Caco-2 (cell line): ENCODE measurements around the gene RETREG1. TPM values are rescaled to one million over a fixed set of nuclear protein-coding genes. Genes with fewer than 3 reads are reported as not detected.

Experiments used
- BruUV-seq: library from RNA; stranded (reverse); fragments of 400-500 nt; replicated peaks from 2 replicates; lab custom pipeline; 2021; lab: Mats Ljungman, UMichigan
- CTCF ChIA-PET: fragments of 300-600 bp; sonication (Branson Sonifier 250); formaldehyde crosslinking; loops from one replicate; lab custom pipeline; 2022; ENCODE audit warnings: antibody characterized with exemption; lab: Charles Lee
- POLR2A ChIA-PET: fragments of 300-600 bp; sonication (Branson Sonifier 250); formaldehyde crosslinking; loops from one replicate; lab custom pipeline; 2022; ENCODE audit warnings: antibody characterized with exemption; lab: Charles Lee
- DNase-seq, 2 experiments: peaks; one replicate each; pipeline versions ENCODE4 v3.0.0 to v3.0.0-alpha.2; 2020 to 2022
- H3K27me3 ChIP-seq: replicated peaks from 2 replicates; pipeline ENCODE4 v1.6.0; 2011; ENCODE audit warnings: low read length; ENCODE audit not compliant: control insufficient read depth, insufficient read depth
- H3K36me3 ChIP-seq: 2 replicates; pipeline ENCODE4 v1.5.1; 2011; ENCODE audit warnings: low read length; ENCODE audit not compliant: control insufficient read depth, insufficient read depth
- H3K4me1 ChIP-seq: fragments of 250-450 bp; sonication (Bioruptor Pico); 2 replicates; pipeline ENCODE4 v1.5.1; 2020; ENCODE audit warnings: mild to moderate bottlenecking
- H3K4me3 ChIP-seq: 2 replicates; pipeline ENCODE4 v1.5.1; 2011; ENCODE audit warnings: low read depth, mild to moderate bottlenecking, control low read depth, low read length
- H3K9me3 ChIP-seq: fragments of 250-450 bp; sonication (Bioruptor Pico); 2 replicates; pipeline ENCODE4 v1.5.1; 2020; ENCODE audit warnings: mild to moderate bottlenecking, moderate library complexity
- H3K27ac Mint-ChIP-seq: one replicate; pipeline ENCODE4 v1.8.0; 2022; ENCODE audit warnings: mixed read lengths; ENCODE audit not compliant: unreplicated experiment
- H3K27me3 Mint-ChIP-seq: one replicate; pipeline ENCODE4 v1.8.0; 2022; ENCODE audit warnings: mixed read lengths; ENCODE audit not compliant: insufficient read depth, unreplicated experiment
- H3K36me3 Mint-ChIP-seq: one replicate; pipeline ENCODE4 v1.8.0; 2022; ENCODE audit warnings: mild to moderate bottlenecking, mixed read lengths; ENCODE audit not compliant: insufficient read depth, unreplicated experiment
- H3K4me1 Mint-ChIP-seq: one replicate; pipeline ENCODE4 v1.8.0; 2022; ENCODE audit warnings: low read depth, mixed read lengths; ENCODE audit not compliant: unreplicated experiment
- H3K4me3 Mint-ChIP-seq: one replicate; pipeline ENCODE4 v1.8.0; 2022; ENCODE audit warnings: mild to moderate bottlenecking, moderate library complexity, mixed read lengths; ENCODE audit not compliant: unreplicated experiment
- H3K9me3 Mint-ChIP-seq: one replicate; pipeline ENCODE4 v1.8.0; 2022; ENCODE audit warnings: mixed read lengths; ENCODE audit not compliant: unreplicated experiment
- intact Hi-C: fragments of 100-400 bp; cut with micrococcal nuclease; formaldehyde crosslinking; loops from one replicate; pipeline ENCODE4 v1.10.0; 2022; ENCODE audit not compliant: unreplicated experiment
- total RNA-seq: library from RNA; stranded (reverse); gene quantifications from 2 replicates; pipeline ENCODE4 v1.2.3, GENCODE V29; 2022
- TF ChIP-seq, protein P1 (sequence below), 2 experiments: fragments of 200-600 bp in 1 of 2; IDR thresholded peaks; 1 replicate in 1 of 2; 2 replicates in 1 of 2; pipeline versions ENCODE4 v1.5.1 to v1.8.0; 2011 to 2022; ENCODE audit warnings: antibody characterized with exemption in 1 of 2, control low read depth in 1 of 2, inconsistent platforms in 1 of 2, low read depth in 1 of 2, low read length in 1 of 2, mild to moderate bottlenecking in 1 of 2, moderate library complexity in 1 of 2; ENCODE audit not compliant: insufficient read depth in 1 of 2, severe bottlenecking in 1 of 2, unreplicated experiment in 1 of 2

The RETREG1 gene
- total RNA-seq, 1 experiment from 2014 or later: 15.1 TPM

- Histone ChIP-seq H3K4me1 (peaks cover 54% of the 10 kb centered on the region), H3K27me3 (no peaks in the 10 kb centered on the region), H3K36me3 (no peaks in the 10 kb centered on the region), H3K9me3 (no peaks in the 10 kb centered on the region), H3K4me3 (no peak overlapping the region)
- H3K4me3 Mint-ChIP-seq: no peak overlapping the region
- ChIA-PET POLR2A (no interaction called here), CTCF (interaction anchor here (1.1 to 1.3 kb wide), 3 partner anchors 27 to 117 kb away, joined by 3 to 9 read pairs (median 3); no protein-coding TSS in a partner anchor)
- no peak overlapping the region for H3K27ac Mint-ChIP-seq
- intact Hi-C loops: loop anchor here (1.0 to 10.0 kb wide), 4 partner anchors 41 to 385 kb away; no protein-coding TSS in a partner anchor
- TF ChIP-seq, protein P1, sequence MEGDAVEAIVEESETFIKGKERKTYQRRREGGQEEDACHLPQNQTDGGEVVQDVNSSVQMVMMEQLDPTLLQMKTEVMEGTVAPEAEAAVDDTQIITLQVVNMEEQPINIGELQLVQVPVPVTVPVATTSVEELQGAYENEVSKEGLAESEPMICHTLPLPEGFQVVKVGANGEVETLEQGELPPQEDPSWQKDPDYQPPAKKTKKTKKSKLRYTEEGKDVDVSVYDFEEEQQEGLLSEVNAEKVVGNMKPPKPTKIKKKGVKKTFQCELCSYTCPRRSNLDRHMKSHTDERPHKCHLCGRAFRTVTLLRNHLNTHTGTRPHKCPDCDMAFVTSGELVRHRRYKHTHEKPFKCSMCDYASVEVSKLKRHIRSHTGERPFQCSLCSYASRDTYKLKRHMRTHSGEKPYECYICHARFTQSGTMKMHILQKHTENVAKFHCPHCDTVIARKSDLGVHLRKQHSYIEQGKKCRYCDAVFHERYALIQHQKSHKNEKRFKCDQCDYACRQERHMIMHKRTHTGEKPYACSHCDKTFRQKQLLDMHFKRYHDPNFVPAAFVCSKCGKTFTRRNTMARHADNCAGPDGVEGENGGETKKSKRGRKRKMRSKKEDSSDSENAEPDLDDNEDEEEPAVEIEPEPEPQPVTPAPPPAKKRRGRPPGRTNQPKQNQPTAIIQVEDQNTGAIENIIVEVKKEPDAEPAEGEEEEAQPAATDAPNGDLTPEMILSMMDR (IDR thresholded peaks at IDR 0.05; ENCODE audit: insufficient read depth in 1 of 2, low read depth in 1 of 2, low read length in 1 of 2, severe bottlenecking in 1 of 2, unreplicated experiment in 1 of 2): no peak
- DNase-seq: no peak
- peaks cover 53% of the 10 kb centered on the region for H3K4me1 Mint-ChIP-seq
- H3K36me3 Mint-ChIP-seq: peaks cover 6% of the 10 kb centered on the region
- no peaks in the 10 kb centered on the region for H3K9me3 Mint-ChIP-seq
- no TSS peak for BruUV-seq
- no peaks in the 10 kb centered on the region for H3K27me3 Mint-ChIP-seq
Observed at GRCh38 chr5:16549491-16550206, 67.1 kb downstream of the RETREG1 start.

- no peaks in the 10 kb centered on the region for H3K27me3 Mint-ChIP-seq
- H3K27ac Mint-ChIP-seq: no peak overlapping the region
Observed at GRCh38 chr5:16548812-16549211, 68.0 kb downstream of the RETREG1 start.

GRCh38 chr5:16548115-16548514 is 68.7 kb downstream of the RETREG1 start:
- BruUV-seq: no TSS peak
- ChIA-PET CTCF (no interaction called here), POLR2A (no interaction called here)
- Mint-ChIP-seq H3K27ac (no peak overlapping the region), H3K4me3 (no peak overlapping the region), H3K36me3 (peaks cover 6% of the 10 kb centered on the region), H3K27me3 (no peaks in the 10 kb centered on the region), H3K4me1 (peaks cover 59% of the 10 kb centered on the region), H3K9me3 (no peaks in the 10 kb centered on the region)
- peaks cover 54% of the 10 kb centered on the region for H3K4me1 ChIP-seq
- TF ChIP-seq, protein P1 (IDR thresholded peaks at IDR 0.05; ENCODE audit: insufficient read depth in 1 of 2, low read depth in 1 of 2, low read length in 1 of 2, severe bottlenecking in 1 of 2, unreplicated experiment in 1 of 2): no peak
- no peaks in the 10 kb centered on the region for H3K36me3 ChIP-seq
- no peaks in the 10 kb centered on the region for H3K9me3 ChIP-seq
- no peaks in the 10 kb centered on the region for H3K27me3 ChIP-seq
- intact Hi-C loops: loop anchor here (10.0 kb wide), 1 partner anchor 347 kb away; no protein-coding TSS in a partner anchor
- no peak overlapping the region for H3K4me3 ChIP-seq
- no peak for DNase-seq

More at GRCh38 chr5:16548812-16549211, 68.0 kb downstream of the RETREG1 start:
- H3K9me3 ChIP-seq: no peaks in the 10 kb centered on the region
- H3K4me1 ChIP-seq: peaks cover 55% of the 10 kb centered on the region
- no TSS peak for BruUV-seq
- ChIA-PET POLR2A (no interaction called here), CTCF (interaction anchor here (1.2 kb wide), 1 partner anchor 26 kb away, joined by 3 read pairs; no protein-coding TSS in a partner anchor)
- no peak overlapping the region for H3K4me3 ChIP-seq
- no peaks in the 10 kb centered on the region for H3K27me3 ChIP-seq
- no peak for DNase-seq
- no peaks in the 10 kb centered on the region for H3K36me3 ChIP-seq
- intact Hi-C loops: loop anchor here (10.0 kb wide), 1 partner anchor 346 kb away; no protein-coding TSS in a partner anchor
- Mint-ChIP-seq H3K9me3 (no peaks in the 10 kb centered on the region), H3K36me3 (peaks cover 6% of the 10 kb centered on the region), H3K4me3 (no peak overlapping the region), H3K4me1 (peaks cover 58% of the 10 kb centered on the region)
- TF ChIP-seq, protein P1 (IDR thresholded peaks at IDR 0.05; ENCODE audit: insufficient read depth in 1 of 2, low read depth in 1 of 2, low read length in 1 of 2, severe bottlenecking in 1 of 2, unreplicated experiment in 1 of 2): no peak
